ENCODE data around the gene NR3C2.

Gene NR3C2

DNA sequence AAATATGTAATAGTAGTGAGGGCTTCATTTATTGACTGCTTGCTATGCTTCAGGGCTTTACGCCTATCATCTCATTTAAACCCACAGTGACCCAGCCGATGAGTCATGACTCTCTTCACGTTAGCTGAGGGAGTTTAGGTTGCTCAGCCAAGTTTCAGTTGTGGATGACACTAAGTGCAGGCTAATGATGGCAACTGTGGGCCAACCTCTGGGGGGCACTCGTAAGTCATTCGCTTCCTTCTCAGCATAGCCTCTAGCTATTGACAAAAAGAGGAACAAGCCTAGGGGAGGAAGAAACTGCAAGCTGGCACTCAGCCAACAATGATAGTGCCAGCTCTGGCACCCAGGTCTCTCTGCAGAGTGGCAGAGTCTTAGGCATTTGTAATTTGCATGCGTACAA lies 385.3 kb downstream of the NR3C2 start:
- DNase-seq (ENCODE audit: low read depth in 2 of 2): peak; percentile 27 to 28

DNA sequence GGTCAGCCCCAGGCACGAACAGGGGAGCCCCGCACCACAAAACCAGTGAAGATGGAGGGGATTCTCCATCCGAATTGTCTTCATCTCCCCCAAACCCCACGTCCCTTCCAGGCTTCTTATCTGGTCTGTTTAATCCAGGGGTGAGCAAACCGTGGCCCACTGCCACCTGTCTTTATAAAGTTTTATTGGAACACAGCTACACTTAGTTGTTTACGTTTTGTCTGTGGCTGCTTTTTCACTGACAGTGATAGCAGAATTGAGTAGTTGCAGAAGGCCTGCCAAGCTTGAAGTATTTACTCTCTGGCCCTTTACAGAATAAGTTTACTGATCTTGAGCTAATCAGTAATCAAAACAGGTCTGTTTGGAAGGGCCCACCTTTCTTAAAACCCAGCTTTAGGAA lies 386.4 kb downstream of the NR3C2 start:
- no peak for DNase-seq (ENCODE audit: low read depth in 2 of 2)

DNA sequence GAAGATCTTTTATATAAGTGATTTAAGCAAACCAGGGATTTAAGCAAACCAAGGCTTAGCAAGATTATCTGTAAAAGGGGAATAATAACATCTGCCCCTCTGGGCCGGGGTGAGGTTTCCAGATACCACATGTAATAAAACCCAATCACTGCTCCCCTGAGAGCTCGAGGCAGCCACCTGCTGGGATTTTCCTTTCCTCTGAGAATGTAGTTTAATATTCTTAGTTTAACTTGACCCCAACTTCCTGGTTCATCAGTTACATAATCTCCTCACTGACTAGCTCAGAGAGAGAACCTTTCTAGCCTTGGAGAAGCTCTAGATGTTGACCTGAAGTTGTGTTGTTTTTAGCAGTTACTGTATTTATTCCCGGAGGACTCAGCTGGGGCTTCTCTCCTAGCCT lies 387.9 kb downstream of the NR3C2 start:
- no peak for DNase-seq (ENCODE audit: low read depth in 2 of 2)

DNA sequence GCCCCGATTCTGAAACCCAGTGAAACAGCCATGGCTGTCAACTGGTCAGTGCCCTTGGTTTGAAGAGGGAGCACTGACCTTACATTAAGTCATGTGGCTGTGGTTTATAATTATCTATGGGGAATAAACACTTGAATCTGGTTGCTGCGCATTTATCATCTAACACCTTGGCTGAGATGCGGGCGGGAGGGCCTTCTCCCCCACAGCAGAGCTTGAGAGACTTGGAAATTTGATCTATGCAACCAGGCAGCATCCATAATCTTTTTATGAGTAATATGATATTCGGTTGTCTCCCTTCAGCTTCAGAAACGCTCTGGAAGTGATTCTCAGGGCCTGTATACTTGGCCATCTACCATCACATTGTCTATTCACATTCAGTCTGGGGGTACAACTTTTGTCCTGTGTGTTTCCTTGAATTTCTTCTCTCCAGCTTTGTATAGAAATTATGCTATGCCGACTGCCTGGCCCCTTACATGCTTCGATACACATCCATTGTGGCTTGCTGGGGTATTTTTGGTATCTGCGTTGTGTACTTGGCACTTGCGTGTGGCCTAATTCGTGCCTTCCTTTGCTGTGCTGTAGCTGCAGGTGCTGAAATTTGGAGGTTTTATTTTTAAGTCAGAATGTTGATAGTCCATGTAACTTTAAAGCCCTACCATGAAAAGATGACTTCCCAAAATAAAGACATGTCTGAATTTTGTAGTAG lies 388.8 kb downstream of the NR3C2 start:
- DNase-seq (ENCODE audit: low read depth in 2 of 2): no peak

DNA sequence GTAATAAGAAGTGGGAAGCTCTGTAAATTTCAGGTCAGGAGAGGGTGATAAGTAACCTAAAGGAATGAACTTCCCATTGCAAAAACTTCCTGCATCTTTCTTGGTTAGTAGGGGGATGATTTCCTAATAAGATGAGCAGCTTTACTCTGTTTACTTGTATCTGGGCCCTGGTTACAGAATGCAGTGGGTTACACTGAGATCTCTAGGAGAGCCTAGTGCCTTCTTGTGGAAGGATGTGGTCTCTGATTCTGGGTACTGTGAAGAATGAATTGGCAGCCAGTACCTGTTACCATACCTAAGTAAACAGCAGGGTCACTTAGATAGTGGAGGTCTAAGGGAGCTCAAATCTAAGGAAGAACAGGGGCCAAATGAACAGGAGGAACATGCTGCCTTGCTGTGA lies 389.8 kb downstream of the NR3C2 start:
- no peak for DNase-seq (ENCODE audit: low read depth in 2 of 2)

DNA sequence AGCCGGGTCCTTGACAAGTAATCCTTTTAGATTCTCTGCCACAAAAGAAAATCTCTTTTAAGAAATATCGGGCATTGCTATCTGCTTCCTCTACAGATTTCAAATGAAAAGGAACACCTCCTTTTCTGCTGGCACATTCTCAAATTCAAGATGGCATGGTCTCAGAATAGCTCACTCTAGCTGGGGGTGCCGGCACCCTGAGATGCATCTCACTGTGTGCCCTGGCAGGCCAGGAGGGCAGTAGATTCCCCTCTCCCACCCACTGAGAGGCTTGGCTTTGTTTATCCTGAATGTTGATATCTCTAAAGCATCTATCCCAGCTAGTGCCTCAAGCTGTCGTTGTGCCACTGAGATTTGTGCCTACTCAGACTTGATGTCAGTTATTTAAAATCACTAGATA lies 390.8 kb downstream of the NR3C2 start:
- no peak for DNase-seq (ENCODE audit: low read depth in 2 of 2)

DNA sequence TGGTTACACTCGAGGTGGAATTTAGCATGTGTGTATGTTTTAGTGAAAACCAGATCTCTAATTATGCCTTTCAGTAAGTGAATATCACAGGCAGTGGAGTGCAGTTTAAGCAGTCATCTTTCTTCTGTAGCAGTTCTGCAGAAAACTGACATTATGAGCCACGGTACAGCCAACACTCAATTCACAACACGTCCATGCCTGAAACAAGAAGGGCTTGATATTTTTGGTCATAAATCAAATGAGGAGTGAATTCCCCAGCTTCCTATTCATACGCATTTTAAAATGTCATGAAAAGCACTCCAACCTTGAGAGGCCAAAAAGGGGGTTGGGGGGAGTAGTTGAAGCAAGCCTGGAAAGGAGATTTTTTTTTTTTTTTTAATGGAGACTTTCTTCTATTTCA lies 393.6 kb downstream of the NR3C2 start:
- no peak for DNase-seq (ENCODE audit: low read depth in 2 of 2)

DNA sequence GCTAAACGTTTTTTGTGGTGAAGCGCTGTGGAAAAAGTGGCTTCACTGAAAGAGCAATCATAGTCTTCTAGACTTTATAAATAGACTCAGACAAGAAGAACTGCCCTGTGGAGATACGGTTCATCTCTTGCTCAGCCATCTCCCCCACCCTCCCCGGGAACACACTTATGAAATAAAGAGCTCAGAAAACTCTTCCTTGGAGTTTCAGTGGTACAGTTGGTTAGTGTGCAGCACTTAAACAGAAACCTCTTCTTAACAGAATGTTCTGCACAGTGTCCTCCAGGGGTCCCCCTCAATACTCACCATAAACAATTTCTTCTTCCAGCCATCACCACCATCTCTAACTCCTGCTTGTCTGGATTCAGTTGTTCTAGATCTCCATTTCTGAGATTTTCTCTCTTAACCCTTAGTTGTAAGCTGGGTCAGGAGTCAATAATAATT lies 397.3 kb downstream of the NR3C2 start:
- no peak for DNase-seq (ENCODE audit: low read depth in 2 of 2)

DNA sequence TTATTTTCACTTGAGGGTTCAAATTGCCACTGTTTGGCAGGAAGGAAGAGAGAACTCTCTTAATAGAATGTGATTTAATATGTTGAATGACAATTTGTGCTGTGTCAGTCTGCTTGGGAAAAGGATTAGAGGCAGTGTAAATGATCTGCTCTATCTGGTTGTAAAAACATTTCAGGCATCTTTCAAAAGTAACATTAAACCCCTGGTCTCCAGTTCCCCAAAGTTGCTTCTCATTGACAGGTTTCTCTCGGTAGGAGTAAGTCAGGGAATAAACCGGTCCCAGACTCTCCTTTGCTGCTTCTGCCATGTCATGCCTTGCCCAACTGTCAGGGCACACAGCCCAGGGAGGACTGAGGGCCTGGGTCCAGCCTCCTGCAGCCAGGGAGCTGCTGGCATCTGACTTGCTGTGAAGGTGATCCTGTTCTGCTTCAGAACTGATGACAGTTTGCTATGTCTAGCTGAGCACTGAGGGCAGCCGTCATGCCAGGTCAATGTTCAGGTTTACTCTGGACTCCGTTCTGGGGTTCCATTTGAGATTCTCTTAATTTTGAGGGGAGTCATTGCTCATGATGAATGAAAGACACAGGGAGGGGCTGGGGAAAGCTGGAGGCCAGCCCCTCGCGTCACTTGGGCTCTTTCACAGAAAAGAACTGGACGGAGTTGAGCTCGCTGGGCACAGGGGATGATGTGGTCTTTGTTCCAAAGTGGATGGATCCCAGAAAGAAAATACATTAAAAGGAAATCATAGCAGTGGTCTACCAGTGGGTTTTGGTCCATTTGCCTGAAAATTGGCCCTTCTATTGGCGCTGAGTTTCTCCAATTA lies 397.9 kb downstream of the NR3C2 start:
- DNase-seq (ENCODE audit: low read depth in 2 of 2): no peak

DNA sequence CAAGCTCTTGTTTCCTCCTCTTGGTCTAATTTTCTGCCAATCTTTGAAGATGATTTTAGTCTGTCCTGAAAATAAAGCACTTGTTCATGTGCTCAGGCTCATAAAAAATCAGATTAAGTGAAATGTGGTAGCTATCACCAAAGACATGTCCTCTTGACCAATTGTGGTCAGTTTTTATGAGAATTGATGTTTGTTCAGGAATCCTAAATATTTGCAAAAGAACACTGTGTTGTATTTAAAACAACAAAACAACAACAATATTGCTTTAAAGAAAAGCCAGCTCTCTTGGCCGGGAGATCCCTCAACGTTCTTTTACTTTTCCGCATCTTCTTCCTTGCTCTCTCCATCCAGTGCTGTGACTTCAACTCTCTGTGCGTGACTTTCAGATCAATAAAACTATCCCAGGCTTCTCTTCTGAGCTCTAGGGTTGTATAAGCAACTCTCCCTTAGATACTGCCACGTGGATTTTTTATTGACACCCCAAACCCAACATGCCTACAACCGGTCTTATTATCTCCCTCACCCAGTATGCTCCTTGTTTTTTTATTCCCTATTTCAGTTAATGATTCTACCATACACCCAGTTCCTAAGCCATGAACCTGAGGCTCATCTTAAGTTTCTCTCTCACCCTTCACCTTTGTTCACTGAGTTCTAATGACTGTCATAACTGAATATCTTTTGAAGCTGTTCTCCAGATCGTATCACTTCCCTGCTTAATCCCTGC lies 400.4 kb downstream of the NR3C2 start:
- DNase-seq (ENCODE audit: low read depth in 2 of 2): no peak

DNA sequence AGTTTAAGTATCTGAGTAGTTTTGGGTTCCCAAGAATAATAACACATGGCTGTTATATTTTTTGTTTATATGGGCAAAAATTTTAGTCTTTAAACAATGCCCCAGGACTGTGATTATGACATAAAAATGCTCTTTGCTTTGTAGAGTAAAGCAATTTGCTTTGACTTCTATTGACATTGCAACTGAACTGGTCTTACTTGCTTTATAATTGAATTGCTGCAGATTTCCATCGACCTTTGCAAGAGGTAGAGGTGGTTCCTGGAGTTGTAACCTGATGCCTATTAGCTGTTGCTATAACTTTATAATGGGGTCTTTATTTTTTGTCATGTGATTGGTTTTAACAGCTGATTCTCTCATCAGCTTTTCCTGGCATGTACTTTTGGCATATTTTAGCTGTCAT lies 407.4 kb downstream of the NR3C2 start:
- DNase-seq (ENCODE audit: low read depth in 2 of 2): no peak

DNA sequence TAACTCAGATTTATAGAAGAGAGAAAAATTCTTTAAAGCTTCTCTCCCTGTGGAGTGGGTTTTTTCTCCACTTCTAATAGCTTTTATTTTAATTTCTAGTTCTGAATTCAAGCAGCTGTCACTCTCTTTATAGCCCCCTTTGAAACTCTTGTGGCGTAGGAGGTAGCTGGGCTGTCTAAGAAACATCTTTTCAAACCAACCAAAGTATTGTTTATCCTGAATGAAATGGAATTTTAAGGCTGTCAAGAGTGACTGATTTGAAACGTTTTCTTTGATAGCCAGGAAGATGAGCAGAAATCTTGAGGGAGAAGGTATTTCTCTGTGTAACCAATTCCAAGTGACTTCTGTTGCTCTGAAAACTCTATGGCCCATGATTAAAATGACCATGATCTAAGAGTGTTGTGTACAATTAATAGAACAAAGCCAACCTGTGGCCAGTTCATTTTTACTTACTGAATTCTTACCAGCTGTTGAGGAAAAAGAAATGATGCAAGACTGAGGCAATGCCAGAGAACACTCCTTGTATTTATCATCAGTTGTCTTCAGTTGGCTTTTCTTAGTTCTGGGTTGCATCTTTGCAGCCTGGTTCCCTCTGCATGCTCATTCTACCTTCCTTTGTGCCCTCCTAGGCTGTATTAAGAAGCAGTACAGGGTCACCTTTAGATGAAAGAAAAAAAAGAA lies 411.9 kb downstream of the NR3C2 start:
- DNase-seq (ENCODE audit: low read depth in 2 of 2): no peak

DNA sequence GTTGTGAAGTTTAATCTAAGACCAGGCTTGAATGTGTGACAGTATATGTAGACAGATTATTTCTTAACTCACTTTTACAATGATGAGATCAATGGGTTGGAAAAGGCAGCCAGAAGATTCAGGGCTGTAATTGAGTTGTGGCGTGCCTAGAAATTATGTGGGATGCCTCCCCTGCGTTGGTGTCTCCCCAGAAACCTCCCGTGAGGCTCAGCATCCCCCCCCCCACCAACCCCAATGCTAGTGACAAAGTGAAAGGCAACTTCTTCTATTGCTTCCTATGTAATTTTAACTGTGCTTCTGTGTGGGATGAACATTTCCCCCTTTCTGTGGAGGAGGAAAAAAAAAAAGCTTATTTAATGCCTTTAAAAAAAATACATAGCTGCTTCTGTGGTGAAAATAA lies 412.4 kb downstream of the NR3C2 start:
- no peak for DNase-seq (ENCODE audit: low read depth in 2 of 2)
